ENCODE measurements around the gene SLC6A17.

The SLC6A17 gene

GRCh38 chr1:110118636-110119396 lies 31.5 kb upstream of the SLC6A17 start:
- Histone ChIP-seq H3K36me3 (ENCODE audit: control insufficient read depth, low read depth, low read length) (no peaks in the 10 kb centered on the region), H3K27me3 (ENCODE audit: control insufficient read depth, insufficient read depth, low read length) (no peaks in the 10 kb centered on the region), H3K9me3 (ENCODE audit: control insufficient read depth, low read depth, low read length) (peaks cover 4% of the 10 kb centered on the region), H3K27ac (ENCODE audit: low read length) (no peak overlapping the region), H3K4me3 (ENCODE audit: low read length) (no peak overlapping the region), H3K4me1 (ENCODE audit: control insufficient read depth, low read depth, low read length) (no peaks in the 10 kb centered on the region), H3K9ac (ENCODE audit: low read length) (no peak overlapping the region)

DNA sequence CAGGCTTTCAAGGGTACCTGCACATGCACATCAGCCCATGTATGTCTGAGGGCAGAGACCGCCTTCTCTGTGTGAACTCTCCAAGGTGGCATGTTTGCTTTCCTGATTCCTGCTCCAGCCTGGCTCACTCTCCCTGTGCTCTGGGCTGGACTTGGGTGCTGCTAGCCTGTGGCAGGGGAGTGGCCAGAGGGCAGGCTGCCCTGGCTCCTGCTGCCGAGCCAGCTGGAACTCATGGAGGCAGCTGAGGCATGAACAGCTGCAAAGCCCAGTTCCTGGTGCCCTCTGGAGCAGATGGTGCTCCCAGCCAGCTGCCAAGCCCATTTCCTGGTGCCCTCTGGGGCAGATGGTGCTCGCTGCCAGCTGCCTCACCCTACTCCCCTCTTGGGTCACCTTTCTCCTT lies 30.5 kb upstream of the SLC6A17 start:
- peaks cover 4% of the 10 kb centered on the region for H3K9me3 ChIP-seq (ENCODE audit: control insufficient read depth, low read depth, low read length)
- no peaks in the 10 kb centered on the region for H3K36me3 ChIP-seq (ENCODE audit: control insufficient read depth, low read depth, low read length)
- H3K27me3 ChIP-seq (ENCODE audit: control insufficient read depth, insufficient read depth, low read length): no peaks in the 10 kb centered on the region
- H3K27ac ChIP-seq (ENCODE audit: low read length): no peak overlapping the region
- no peaks in the 10 kb centered on the region for H3K4me1 ChIP-seq (ENCODE audit: control insufficient read depth, low read depth, low read length)
- H3K9ac ChIP-seq (ENCODE audit: low read length): no peak overlapping the region
- H3K4me3 ChIP-seq (ENCODE audit: low read length): no peak overlapping the region

DNA sequence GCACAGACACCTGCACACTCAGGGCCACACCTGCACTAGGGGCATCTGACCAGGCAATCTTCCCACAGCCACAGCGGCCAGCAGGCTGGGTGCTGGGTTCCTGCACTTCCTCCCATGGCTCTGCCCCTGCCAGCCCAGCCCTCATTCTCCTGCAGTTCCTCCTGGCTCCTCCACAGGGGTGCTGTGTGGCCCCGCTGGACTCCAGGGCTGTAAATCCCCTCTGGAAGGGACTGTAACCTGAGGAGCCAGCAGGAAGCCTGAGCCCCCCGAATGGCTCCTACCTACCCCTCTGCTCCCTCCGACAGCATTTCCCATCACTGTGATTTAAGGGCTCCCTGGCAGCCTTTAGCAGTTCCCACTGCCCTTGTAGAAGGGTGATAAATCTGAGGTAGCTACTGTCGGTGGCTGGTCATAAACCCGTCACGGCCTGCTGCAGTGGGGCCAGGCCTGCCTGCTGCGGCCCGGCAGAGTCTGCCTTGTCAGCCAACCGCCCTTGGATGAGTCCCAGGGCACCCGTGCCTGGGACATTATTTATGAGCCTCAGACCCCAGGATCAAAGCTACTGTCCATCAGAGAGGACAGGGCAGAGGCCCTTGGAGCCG lies 29.2 kb upstream of the SLC6A17 start:
- H3K9me3 ChIP-seq (ENCODE audit: control insufficient read depth, low read depth, low read length): peaks cover 4% of the 10 kb centered on the region
- no peaks in the 10 kb centered on the region for H3K4me1 ChIP-seq (ENCODE audit: control insufficient read depth, low read depth, low read length)
- H3K36me3 ChIP-seq (ENCODE audit: control insufficient read depth, low read depth, low read length): no peaks in the 10 kb centered on the region
- no peak overlapping the region for H3K27ac ChIP-seq (ENCODE audit: low read length)
- no peaks in the 10 kb centered on the region for H3K27me3 ChIP-seq (ENCODE audit: control insufficient read depth, insufficient read depth, low read length)
- H3K9ac ChIP-seq (ENCODE audit: low read length): no peak overlapping the region
- H3K4me3 ChIP-seq (ENCODE audit: low read length): no peak overlapping the region

DNA sequence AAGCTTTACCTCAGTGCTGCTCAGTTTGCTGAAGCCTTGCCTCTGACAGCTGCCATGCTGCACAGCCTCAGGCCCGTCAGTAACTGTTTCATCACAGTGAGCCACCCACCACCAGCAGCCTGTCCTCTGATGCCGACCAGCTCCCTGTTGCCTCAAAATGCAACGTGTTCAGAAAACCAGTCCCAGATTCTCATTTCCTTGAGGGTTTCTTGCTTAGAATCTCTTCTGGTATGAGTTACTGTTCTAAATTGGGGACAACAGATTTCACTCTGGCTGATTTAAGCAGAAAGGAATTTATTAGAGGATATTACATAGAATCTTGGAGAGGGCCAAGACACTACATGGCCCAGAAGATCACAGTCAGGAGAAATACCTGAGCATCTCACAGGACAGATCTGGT lies 27.1 kb upstream of the SLC6A17 start:
- Histone ChIP-seq H3K4me1 (ENCODE audit: control insufficient read depth, low read depth, low read length) (no peaks in the 10 kb centered on the region), H3K36me3 (ENCODE audit: control insufficient read depth, low read depth, low read length) (no peaks in the 10 kb centered on the region), H3K27me3 (ENCODE audit: control insufficient read depth, insufficient read depth, low read length) (no peaks in the 10 kb centered on the region), H3K9ac (ENCODE audit: low read length) (no peak overlapping the region), H3K9me3 (ENCODE audit: control insufficient read depth, low read depth, low read length) (peaks cover 4% of the 10 kb centered on the region), H3K4me3 (ENCODE audit: low read length) (no peak overlapping the region), H3K27ac (ENCODE audit: low read length) (no peak overlapping the region)

DNA sequence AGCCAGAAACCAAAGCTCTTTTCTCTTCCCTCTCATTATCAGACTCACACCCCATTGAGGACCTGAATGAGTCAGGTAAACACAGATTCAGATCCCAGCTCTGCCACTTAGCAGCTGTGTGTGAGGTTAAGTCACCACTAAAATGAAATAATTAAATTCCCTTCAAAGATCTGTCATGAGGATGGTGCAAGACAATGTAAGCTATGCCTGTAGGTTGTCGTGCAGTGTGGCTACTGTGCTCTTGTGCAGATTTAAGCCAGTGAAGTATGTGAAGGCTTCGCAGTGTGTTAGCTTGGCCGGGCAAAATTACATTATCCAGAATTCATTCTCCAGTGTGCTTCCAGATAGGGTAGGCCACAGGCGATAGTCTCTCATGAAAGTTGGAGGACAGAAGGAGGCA lies 24.5 kb upstream of the SLC6A17 start:
- Histone ChIP-seq H3K4me3 (ENCODE audit: low read length) (no peak overlapping the region), H3K9ac (ENCODE audit: low read length) (no peak overlapping the region), H3K4me1 (ENCODE audit: control insufficient read depth, low read depth, low read length) (peaks cover 3% of the 10 kb centered on the region), H3K27ac (ENCODE audit: low read length) (no peak overlapping the region), H3K27me3 (ENCODE audit: control insufficient read depth, insufficient read depth, low read length) (peaks cover 22% of the 10 kb centered on the region), H3K9me3 (ENCODE audit: control insufficient read depth, low read depth, low read length) (peaks cover 4% of the 10 kb centered on the region), H3K36me3 (ENCODE audit: control insufficient read depth, low read depth, low read length) (no peaks in the 10 kb centered on the region)

- Histone ChIP-seq H3K9me3 (ENCODE audit: control insufficient read depth, low read depth, low read length) (no peaks in the 10 kb centered on the region), H3K27me3 (ENCODE audit: control insufficient read depth, insufficient read depth, low read length) (peaks cover 26% of the 10 kb centered on the region), H3K27ac (ENCODE audit: low read length) (no peak overlapping the region), H3K36me3 (ENCODE audit: control insufficient read depth, low read depth, low read length) (no peaks in the 10 kb centered on the region), H3K9ac (ENCODE audit: low read length) (no peak overlapping the region), H3K4me3 (ENCODE audit: low read length) (no peak overlapping the region), H3K4me1 (ENCODE audit: control insufficient read depth, low read depth, low read length) (peaks cover 6% of the 10 kb centered on the region)
These were observed 20.1 kb upstream of the SLC6A17 start for GRCh38 chr1:110130113-110130591.

DNA sequence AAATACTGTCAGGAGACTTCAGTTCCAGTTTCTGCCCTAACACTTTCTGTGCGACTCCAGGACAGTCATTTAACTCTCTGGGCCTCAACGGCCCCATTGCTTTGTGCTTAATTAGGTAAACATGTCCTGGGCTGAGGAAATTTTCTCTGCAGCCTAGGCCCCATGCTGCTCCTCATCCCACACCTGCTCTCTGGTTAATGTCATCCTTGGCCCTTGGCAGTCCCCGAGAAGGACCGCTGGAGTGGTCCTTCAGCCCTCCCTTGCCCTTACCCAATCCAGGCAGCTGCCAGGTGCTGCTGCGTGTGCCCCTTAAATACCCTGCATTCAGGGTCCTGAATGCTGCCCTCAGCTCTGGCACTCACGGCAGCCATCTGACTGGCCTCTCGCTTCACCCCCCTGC lies 19.3 kb upstream of the SLC6A17 start:
- H3K9me3 ChIP-seq (ENCODE audit: control insufficient read depth, low read depth, low read length): no peaks in the 10 kb centered on the region
- peaks cover 6% of the 10 kb centered on the region for H3K4me1 ChIP-seq (ENCODE audit: control insufficient read depth, low read depth, low read length)
- H3K9ac ChIP-seq (ENCODE audit: low read length): no peak overlapping the region
- no peak overlapping the region for H3K4me3 ChIP-seq (ENCODE audit: low read length)
- peaks cover 26% of the 10 kb centered on the region for H3K27me3 ChIP-seq (ENCODE audit: control insufficient read depth, insufficient read depth, low read length)
- no peaks in the 10 kb centered on the region for H3K36me3 ChIP-seq (ENCODE audit: control insufficient read depth, low read depth, low read length)
- no peak overlapping the region for H3K27ac ChIP-seq (ENCODE audit: low read length)

GRCh38 chr1:110132682-110133081 lies 17.6 kb upstream of the SLC6A17 start:
- H3K9ac ChIP-seq (ENCODE audit: low read length): no peak overlapping the region
- H3K27me3 ChIP-seq (ENCODE audit: control insufficient read depth, insufficient read depth, low read length): peaks cover 29% of the 10 kb centered on the region
- H3K27ac ChIP-seq (ENCODE audit: low read length): no peak overlapping the region
- H3K9me3 ChIP-seq (ENCODE audit: control insufficient read depth, low read depth, low read length): no peaks in the 10 kb centered on the region
- H3K4me3 ChIP-seq (ENCODE audit: low read length): no peak overlapping the region
- no peaks in the 10 kb centered on the region for H3K36me3 ChIP-seq (ENCODE audit: control insufficient read depth, low read depth, low read length)
- H3K4me1 ChIP-seq (ENCODE audit: control insufficient read depth, low read depth, low read length): peaks cover 20% of the 10 kb centered on the region

DNA sequence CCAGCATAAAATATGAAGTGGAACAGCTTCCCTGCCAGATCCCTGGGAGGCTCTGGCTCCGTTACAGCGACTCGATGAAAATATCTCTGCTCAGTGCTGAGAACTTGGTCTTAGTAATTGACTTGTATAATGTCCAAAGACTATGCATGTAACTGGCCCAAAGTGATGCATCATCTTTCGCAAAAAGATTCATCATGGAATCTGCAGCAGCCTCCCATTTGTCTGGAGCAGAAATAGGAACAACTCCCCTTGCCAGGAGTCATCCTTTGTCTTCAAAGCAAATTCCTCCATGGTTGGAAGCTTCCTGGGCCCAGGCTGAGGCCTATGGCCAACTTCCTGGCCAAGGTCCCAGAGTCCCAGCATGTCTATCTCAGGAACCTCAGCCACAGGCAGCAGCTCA lies 16.9 kb upstream of the SLC6A17 start:
- Histone ChIP-seq H3K36me3 (ENCODE audit: control insufficient read depth, low read depth, low read length) (no peaks in the 10 kb centered on the region), H3K27ac (ENCODE audit: low read length) (no peak overlapping the region), H3K4me3 (ENCODE audit: low read length) (no peak overlapping the region), H3K9me3 (ENCODE audit: control insufficient read depth, low read depth, low read length) (no peaks in the 10 kb centered on the region), H3K4me1 (ENCODE audit: control insufficient read depth, low read depth, low read length) (peaks cover 20% of the 10 kb centered on the region), H3K27me3 (ENCODE audit: control insufficient read depth, insufficient read depth, low read length) (peaks cover 30% of the 10 kb centered on the region), H3K9ac (ENCODE audit: low read length) (no peak overlapping the region)

- Histone ChIP-seq H3K4me1 (ENCODE audit: control insufficient read depth, low read depth, low read length) (peaks cover 20% of the 10 kb centered on the region), H3K9me3 (ENCODE audit: control insufficient read depth, low read depth, low read length) (no peaks in the 10 kb centered on the region), H3K36me3 (ENCODE audit: control insufficient read depth, low read depth, low read length) (no peaks in the 10 kb centered on the region), H3K4me3 (ENCODE audit: low read length) (no peak overlapping the region), H3K27ac (ENCODE audit: low read length) (no peak overlapping the region), H3K27me3 (ENCODE audit: control insufficient read depth, insufficient read depth, low read length) (peaks cover 26% of the 10 kb centered on the region), H3K9ac (ENCODE audit: low read length) (no peak overlapping the region)
These were observed 16.2 kb upstream of the SLC6A17 start for GRCh38 chr1:110134050-110134595.

DNA sequence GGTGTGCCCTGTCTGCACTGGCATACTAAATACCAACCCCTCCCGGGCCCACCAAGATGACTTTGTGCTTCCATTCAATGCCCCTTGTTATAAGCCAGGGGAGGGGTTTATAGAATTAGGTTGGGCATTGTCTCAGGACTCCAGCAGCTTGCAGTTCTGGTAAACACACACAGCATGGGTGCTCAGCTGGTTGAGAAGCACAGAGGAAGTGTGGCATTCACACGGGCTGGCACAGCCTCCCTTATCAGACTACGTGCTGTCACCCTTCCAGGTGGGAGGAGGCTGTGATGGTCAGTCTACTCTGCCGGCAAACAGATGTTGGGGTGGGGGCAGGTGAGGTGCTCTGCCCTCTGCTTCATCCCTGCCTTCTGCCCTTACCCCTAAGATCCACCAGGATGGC lies 15.0 kb upstream of the SLC6A17 start:
- H3K9ac ChIP-seq (ENCODE audit: low read length): no peak overlapping the region
- no peak overlapping the region for H3K27ac ChIP-seq (ENCODE audit: low read length)
- H3K9me3 ChIP-seq (ENCODE audit: control insufficient read depth, low read depth, low read length): no peaks in the 10 kb centered on the region
- H3K27me3 ChIP-seq (ENCODE audit: control insufficient read depth, insufficient read depth, low read length): peaks cover 14% of the 10 kb centered on the region
- no peak overlapping the region for H3K4me3 ChIP-seq (ENCODE audit: low read length)
- H3K4me1 ChIP-seq (ENCODE audit: control insufficient read depth, low read depth, low read length): peaks cover 20% of the 10 kb centered on the region
- H3K36me3 ChIP-seq (ENCODE audit: control insufficient read depth, low read depth, low read length): no peaks in the 10 kb centered on the region

GRCh38 chr1:110135666-110136065 lies 14.6 kb upstream of the SLC6A17 start:
- Histone ChIP-seq H3K27me3 (ENCODE audit: control insufficient read depth, insufficient read depth, low read length) (peaks cover 11% of the 10 kb centered on the region), H3K27ac (ENCODE audit: low read length) (no peak overlapping the region), H3K4me3 (ENCODE audit: low read length) (no peak overlapping the region)

More at GRCh38 chr1:110135666-110136065, 14.6 kb upstream of the SLC6A17 start:
- H3K4me1 ChIP-seq (ENCODE audit: control insufficient read depth, low read depth, low read length): peaks cover 18% of the 10 kb centered on the region
- no peak overlapping the region for H3K9ac ChIP-seq (ENCODE audit: low read length)
- no peaks in the 10 kb centered on the region for H3K36me3 ChIP-seq (ENCODE audit: control insufficient read depth, low read depth, low read length)
- no peaks in the 10 kb centered on the region for H3K9me3 ChIP-seq (ENCODE audit: control insufficient read depth, low read depth, low read length)
